GM10248 (cell line): Measurements from ENCODE around the gene CFAP299.
"Not testable (repeated sequence)": the region's sequence is repeated elsewhere in the genome, so short reads cannot be mapped to it uniquely, and the experiment has no call there.

Experiments
- CTCF ChIA-PET: fragments of 300-600 bp; sonication (Branson Sonifier 250); formaldehyde crosslinking; extraction: SDS; loops from one replicate; lab custom pipeline; 2021; ENCODE audit warnings: antibody characterized with exemption; lab: Yijun Ruan, JAX
- POLR2A ChIA-PET: fragments of 350-650 bp; sonication (Branson Sonifier 250); formaldehyde crosslinking; extraction: SDS; loops from one replicate; lab custom pipeline; 2020; ENCODE audit warnings: antibody characterized with exemption; lab: Yijun Ruan, JAX
- DNase-seq: peaks from one replicate; pipeline ENCODE4 v3.0.0; 2012; ENCODE audit errors: extremely low spot score
- TF ChIP-seq, protein P1 (sequence below): IDR thresholded peaks from 2 replicates; pipeline ENCODE4 v1.5.1; 2012; ENCODE audit warnings: mild to moderate bottlenecking, low read depth; ENCODE audit errors: extremely low read depth, missing control alignments, control extremely low read depth

Gene CFAP299

DNA sequence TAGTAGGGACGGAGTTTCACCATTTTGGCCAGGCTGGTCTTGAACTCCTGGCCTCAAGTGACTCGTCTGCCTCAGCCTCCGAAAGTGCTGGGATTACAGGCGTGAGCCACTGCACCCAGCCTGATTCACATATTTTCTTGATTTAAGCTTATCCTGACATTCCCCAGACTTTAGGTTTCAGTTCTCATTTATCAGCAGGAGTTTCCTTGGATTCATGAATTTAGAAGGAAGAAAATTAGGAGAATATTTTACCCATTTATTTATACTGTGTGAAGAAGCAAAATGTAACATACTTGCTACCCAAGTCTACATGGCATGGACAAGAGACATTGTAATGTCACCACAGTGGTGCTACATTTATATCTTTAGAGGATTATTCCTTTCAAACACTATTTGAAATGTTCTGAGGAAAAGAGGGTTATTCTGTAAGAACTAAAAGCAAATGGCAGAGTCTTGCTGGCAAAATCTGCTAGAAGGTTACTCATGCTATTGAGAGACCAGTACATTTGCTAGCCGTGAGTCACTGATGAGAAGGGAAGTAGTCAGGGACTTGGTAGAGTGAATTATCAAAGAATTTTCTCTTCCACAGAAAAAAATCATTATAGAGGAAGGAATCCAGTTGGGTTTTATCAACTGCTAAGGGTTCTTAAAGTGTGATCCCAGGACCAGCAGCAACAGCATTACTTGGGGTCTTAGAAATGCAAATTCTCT, 26.1 kb upstream of the CFAP299 start:
- DNase-seq = no peak
- ChIA-PET CTCF (no interaction called here), POLR2A (no interaction called here)
- TF ChIP-seq, protein P1, sequence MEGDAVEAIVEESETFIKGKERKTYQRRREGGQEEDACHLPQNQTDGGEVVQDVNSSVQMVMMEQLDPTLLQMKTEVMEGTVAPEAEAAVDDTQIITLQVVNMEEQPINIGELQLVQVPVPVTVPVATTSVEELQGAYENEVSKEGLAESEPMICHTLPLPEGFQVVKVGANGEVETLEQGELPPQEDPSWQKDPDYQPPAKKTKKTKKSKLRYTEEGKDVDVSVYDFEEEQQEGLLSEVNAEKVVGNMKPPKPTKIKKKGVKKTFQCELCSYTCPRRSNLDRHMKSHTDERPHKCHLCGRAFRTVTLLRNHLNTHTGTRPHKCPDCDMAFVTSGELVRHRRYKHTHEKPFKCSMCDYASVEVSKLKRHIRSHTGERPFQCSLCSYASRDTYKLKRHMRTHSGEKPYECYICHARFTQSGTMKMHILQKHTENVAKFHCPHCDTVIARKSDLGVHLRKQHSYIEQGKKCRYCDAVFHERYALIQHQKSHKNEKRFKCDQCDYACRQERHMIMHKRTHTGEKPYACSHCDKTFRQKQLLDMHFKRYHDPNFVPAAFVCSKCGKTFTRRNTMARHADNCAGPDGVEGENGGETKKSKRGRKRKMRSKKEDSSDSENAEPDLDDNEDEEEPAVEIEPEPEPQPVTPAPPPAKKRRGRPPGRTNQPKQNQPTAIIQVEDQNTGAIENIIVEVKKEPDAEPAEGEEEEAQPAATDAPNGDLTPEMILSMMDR = no peak

DNA sequence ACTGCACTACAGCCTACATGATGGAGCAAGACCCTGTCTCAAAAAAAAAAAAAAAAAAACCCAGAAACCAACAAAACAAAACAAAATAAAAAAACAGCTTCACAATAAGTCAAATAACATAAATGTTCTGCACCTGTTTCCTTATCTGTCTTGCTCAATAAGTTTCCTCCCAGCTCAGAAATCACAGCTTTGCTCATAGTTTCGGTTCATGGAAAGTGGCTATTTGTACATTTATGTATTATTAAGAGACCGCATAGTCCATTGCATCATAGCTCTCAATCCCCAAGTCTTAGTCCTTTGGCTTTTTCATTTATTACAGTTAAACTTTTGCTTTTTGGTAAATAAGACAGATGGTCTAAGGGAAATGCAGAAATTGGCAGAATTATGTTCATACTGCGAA, 24.4 kb upstream of the CFAP299 start:
- ChIA-PET CTCF (interaction anchor here (1.0 to 1.3 kb wide), 2 partner anchors 17 to 42 kb away, joined by 3 read pairs; no protein-coding TSS in a partner anchor), POLR2A (no interaction called here)
- TF ChIP-seq, protein P1 = no peak
- DNase-seq = no peak

DNA sequence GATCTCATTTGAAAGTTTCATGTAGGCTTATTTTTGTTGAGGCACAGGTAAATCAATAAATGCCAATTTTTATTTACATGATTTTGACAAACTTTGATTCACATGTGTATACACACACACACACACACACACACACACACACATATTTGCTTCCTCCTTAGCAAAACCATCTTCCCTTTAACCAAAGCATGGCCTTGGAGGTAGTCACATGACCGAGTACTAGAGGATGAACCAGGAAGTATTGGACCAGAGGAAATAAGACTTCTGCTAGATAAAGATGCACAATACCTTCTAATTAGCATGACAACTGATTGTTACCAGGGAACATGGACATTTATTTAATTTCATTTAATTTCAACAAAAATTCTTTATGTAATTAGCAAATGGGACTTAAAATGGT, 23.4 kb upstream of the CFAP299 start:
- DNase-seq = no peak

DNA sequence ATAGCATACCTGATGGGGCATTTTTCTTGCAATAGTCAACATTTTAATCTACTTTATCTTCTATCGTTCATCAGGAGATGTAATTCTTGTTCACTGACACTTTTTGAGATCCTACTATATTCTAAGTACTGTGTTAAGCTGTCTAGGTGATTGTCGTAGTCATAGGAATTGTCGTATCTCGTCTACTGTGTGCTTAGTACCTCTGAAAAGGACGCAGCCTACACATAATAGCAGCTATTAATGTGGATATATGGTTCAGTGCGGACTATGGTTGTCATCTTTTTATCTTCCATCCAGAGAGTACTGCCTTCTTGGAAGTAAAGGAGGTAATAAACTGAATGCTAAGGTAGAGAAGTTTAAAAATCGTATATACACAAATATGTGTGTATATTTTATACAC, 21.9 kb upstream of the CFAP299 start:
- ChIA-PET CTCF (interaction anchor here (1.3 kb wide), 1 partner anchor 9 kb away, joined by 4 read pairs; no protein-coding TSS in a partner anchor), POLR2A (no interaction called here)
- no peak for DNase-seq
- TF ChIP-seq, protein P1 = no peak

More for the DNA sequence above, 23.4 kb upstream of the CFAP299 start:
- CTCF ChIA-PET = no interaction called here
- POLR2A ChIA-PET = no interaction called here
- TF ChIP-seq, protein P1 = no peak

DNA sequence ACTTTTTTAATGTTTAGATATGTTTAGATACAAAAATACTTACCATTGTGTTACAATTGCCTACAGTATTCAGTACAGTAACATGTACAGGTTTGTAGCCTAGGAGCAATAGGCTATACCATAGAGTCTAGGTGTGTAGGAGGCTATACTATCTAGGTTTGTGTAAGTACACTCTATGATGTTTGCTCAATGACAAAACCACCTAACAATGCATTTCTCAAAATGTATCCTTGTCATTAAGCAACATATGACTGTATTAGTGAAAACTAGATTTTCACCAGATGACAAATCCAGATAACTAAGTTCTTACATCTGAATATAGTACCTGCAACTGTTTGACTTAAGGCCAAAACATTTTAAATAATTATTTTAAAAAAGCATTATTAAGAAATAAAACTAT, 19.7 kb upstream of the CFAP299 start:
- CTCF ChIA-PET, DNase-seq, POLR2A ChIA-PET: not testable (repeated sequence)

DNA sequence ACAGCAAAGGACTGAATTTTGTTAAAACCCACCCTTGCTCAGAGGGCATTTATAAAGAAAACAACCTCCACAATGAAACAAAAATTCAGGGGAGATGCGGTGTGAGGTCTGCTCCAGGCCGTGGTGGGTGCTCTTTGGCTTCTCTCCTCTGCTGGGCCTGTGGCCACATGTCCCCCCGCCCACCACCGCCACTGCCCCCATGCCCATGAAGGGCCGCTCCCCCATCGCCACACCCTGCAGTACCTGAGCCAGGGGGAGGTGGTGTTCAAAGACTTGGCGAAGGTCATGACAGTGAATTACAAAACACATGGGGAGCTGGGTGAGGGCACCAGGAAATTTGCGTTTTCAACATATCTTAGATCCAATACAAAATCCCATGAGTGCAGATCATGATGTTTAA, 14.2 kb upstream of the CFAP299 start:
- ChIA-PET POLR2A (no interaction called here), CTCF (no interaction called here)
- TF ChIP-seq, protein P1 = no peak
- DNase-seq = no peak

DNA sequence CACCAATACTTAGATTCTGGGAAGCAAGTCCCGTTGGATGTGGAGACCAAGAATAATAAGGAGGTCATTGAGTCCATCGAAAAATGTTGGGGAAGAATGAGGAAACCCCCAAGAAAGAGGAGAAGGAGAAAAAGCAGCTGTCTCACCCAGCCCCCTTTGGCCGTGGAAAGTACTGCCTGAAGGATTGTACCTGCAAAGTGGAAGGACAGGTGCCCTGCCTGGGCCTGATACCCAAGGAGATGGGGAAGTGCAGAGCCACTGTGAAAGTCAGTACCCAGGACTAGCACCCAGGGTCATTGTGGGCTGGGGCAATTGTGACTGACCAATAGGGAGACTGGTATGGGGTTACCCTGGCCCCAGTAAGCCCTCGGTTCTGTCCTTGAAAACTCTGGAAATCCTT, 13.8 kb upstream of the CFAP299 start:
- TF ChIP-seq, protein P1 = no peak
- POLR2A ChIA-PET = no interaction called here
- no peak for DNase-seq
- CTCF ChIA-PET = interaction anchor here (1.5 kb wide), 1 partner anchor 9 kb away, joined by 4 read pairs; no protein-coding TSS in a partner anchor
